Left ventricle myocardium inferior (tissue), 1 donor: ENCODE data around the gene DLG2. TPM values are rescaled to one million over a fixed set of nuclear protein-coding genes. Genes with fewer than 3 reads are reported as not detected.

Experiments
- DNase-seq: peaks from one replicate; pipeline ENCODE4 v3.0.0-alpha.2; 2020
- H3K27ac ChIP-seq: fragments of 200-600 bp; replicated peaks from 2 replicates; pipeline ENCODE4 v1.8.0; 2021
- H3K27me3 ChIP-seq: fragments of 200-600 bp; 2 replicates; pipeline ENCODE4 v1.8.0; 2021; ENCODE audit warnings: low read depth
- H3K36me3 ChIP-seq: fragments of 200-600 bp; 2 replicates; pipeline ENCODE4 v1.8.0; 2021
- H3K4me1 ChIP-seq: fragments of 200-600 bp; 2 replicates; pipeline ENCODE4 v1.8.0; 2021
- H3K4me3 ChIP-seq: fragments of 200-600 bp; 2 replicates; pipeline ENCODE4 v1.8.0; 2021; ENCODE audit warnings: mild to moderate bottlenecking, moderate library complexity
- H3K9me3 ChIP-seq: fragments of 200-600 bp; replicated peaks from 2 replicates; pipeline ENCODE4 v1.8.0; 2021
- CTCF ChIP-seq: fragments of 200-600 bp; IDR thresholded peaks from 2 replicates; pipeline ENCODE4 v1.8.0; 2021; ENCODE audit warnings: antibody characterized with exemption, mild to moderate bottlenecking, borderline replicate concordance
- intact Hi-C: fragments of 100-400 bp; cut with micrococcal nuclease; formaldehyde crosslinking; loops from one replicate; pipeline ENCODE4 v1.11.0; 2022
- total RNA-seq: library from RNA; stranded (reverse); fragmentation: NEBNext Ultra II Directional; extraction: Animal tissue kit (Norgen Biotek cat#: 25700); gene quantifications from one replicate; pipeline ENCODE4 v1.2.1, GENCODE V29; 2021
- donor health status: DM: no; HTN: yes; CAD: no; lungs with severe emphysema.

Gene DLG2
- total RNA-seq, 1 donor from 2014 or later = 6.5 TPM

- H3K4me1 ChIP-seq = no peaks in the 10 kb centered on the region
- no peak overlapping the region for H3K4me3 ChIP-seq
- no peak overlapping the region for H3K27ac ChIP-seq
- intact Hi-C loops = no loop called here
- H3K9me3 ChIP-seq = peaks cover 79% of the 10 kb centered on the region
- DNase-seq = no peak
- peaks cover 4% of the 10 kb centered on the region for H3K36me3 ChIP-seq
- H3K27me3 ChIP-seq = no peaks in the 10 kb centered on the region
- no peak for TF ChIP-seq CTCF
Measured at GRCh38 chr11:84003181-84003580, 1624.0 kb downstream of the DLG2 start.

GRCh38 chr11:83998921-83999320 is 1628.2 kb downstream of the DLG2 start:
- Histone ChIP-seq H3K27ac (no peak overlapping the region), H3K36me3 (peaks cover 4% of the 10 kb centered on the region), H3K4me1 (no peaks in the 10 kb centered on the region), H3K9me3 (peaks cover 59% of the 10 kb centered on the region), H3K4me3 (no peak overlapping the region), H3K27me3 (no peaks in the 10 kb centered on the region)
- no peak for TF ChIP-seq CTCF
- intact Hi-C loops = no loop called here
- DNase-seq = no peak

- Histone ChIP-seq H3K4me1 (no peaks in the 10 kb centered on the region), H3K9me3 (peaks cover 2% of the 10 kb centered on the region), H3K27me3 (no peaks in the 10 kb centered on the region), H3K36me3 (no peaks in the 10 kb centered on the region), H3K27ac (no peak overlapping the region), H3K4me3 (no peak overlapping the region)
- intact Hi-C loops = no loop called here
- DNase-seq = peak; percentile 28
- no peak for TF ChIP-seq CTCF
Measured at GRCh38 chr11:83990160-83990733, 1636.9 kb downstream of the DLG2 start.

GRCh38 chr11:83982825-83983224 is 1644.3 kb downstream of the DLG2 start:
- H3K36me3 ChIP-seq = no peaks in the 10 kb centered on the region
- no peak overlapping the region for H3K4me3 ChIP-seq
- no peaks in the 10 kb centered on the region for H3K9me3 ChIP-seq
- H3K27ac ChIP-seq = no peak overlapping the region
- peaks cover 5% of the 10 kb centered on the region for H3K4me1 ChIP-seq
- intact Hi-C loops = no loop called here
- no peaks in the 10 kb centered on the region for H3K27me3 ChIP-seq
- no peak for TF ChIP-seq CTCF
- no peak for DNase-seq

- no peak for DNase-seq
- Histone ChIP-seq H3K9me3 (no peaks in the 10 kb centered on the region), H3K27ac (no peak overlapping the region), H3K4me3 (no peak overlapping the region), H3K4me1 (peaks cover 5% of the 10 kb centered on the region), H3K27me3 (no peaks in the 10 kb centered on the region), H3K36me3 (no peaks in the 10 kb centered on the region)
- intact Hi-C loops = no loop called here
- no peak for TF ChIP-seq CTCF
Measured at GRCh38 chr11:83979593-83979992, 1647.6 kb downstream of the DLG2 start.
